CD4-positive, CD25-positive, alpha-beta regulatory T cell (primary cell): Measurements from ENCODE around the gene AKAP1. TPM values are rescaled to one million over a fixed set of nuclear protein-coding genes. Genes with fewer than 3 reads are reported as not detected.

Experiments
- ATAC-seq, 2 donors: fragments of 150-1000 bp; cut with Tn5 transposase; one replicate each; pipeline ENCODE4 v1.10.0; 2021; ENCODE audit warnings: low read depth in 2 of 2, moderate number of reproducible peaks in 2 of 2, moderate library complexity in 1 of 2
- DNase-seq, 3 donors: peaks; one replicate each; pipeline versions ENCODE4 v3.0.0 to v3.0.0-alpha.2; 2012 to 2022; ENCODE audit warnings: mixed read lengths in 1 of 3
- H3K27ac ChIP-seq: one replicate; pipeline ENCODE4 v1.7.0; 2013; ENCODE audit warnings: mild to moderate bottlenecking, low read length; ENCODE audit not compliant: insufficient read depth, poor library complexity, severe bottlenecking
- H3K27me3 ChIP-seq: one replicate; pipeline ENCODE4 v1.7.0; 2013; ENCODE audit warnings: low read length; ENCODE audit not compliant: control insufficient read depth, insufficient read depth
- H3K36me3 ChIP-seq: one replicate; pipeline ENCODE4 v1.7.0; 2013; ENCODE audit warnings: mild to moderate bottlenecking, low read length, moderate library complexity; ENCODE audit not compliant: control insufficient read depth, insufficient read depth
- H3K4me1 ChIP-seq: 2 replicates; pipeline ENCODE4 v1.7.0; 2013; ENCODE audit warnings: mild to moderate bottlenecking, low read length; ENCODE audit not compliant: insufficient read depth, control insufficient read depth, poor library complexity, severe bottlenecking
- H3K4me3 ChIP-seq: one replicate; pipeline ENCODE4 v1.7.0; 2013; ENCODE audit warnings: low read depth, mild to moderate bottlenecking, low read length, moderate library complexity
- H3K9me3 ChIP-seq, 2 experiments: 1 replicate in 1 of 2; 2 replicates in 1 of 2; pipeline ENCODE4 v1.7.0; 2013; ENCODE audit warnings: low read length in 2 of 2, mild to moderate bottlenecking in 1 of 2, moderate library complexity in 1 of 2; ENCODE audit not compliant: control insufficient read depth in 2 of 2
- H3K27ac Mint-ChIP-seq, 3 donors: one replicate each; pipeline ENCODE4 v1.8.0; 2020 to 2022; ENCODE audit warnings: mild to moderate bottlenecking in 3 of 3, mixed read lengths in 3 of 3, moderate library complexity in 2 of 3
- H3K27me3 Mint-ChIP-seq: one replicate; pipeline ENCODE4 v1.8.0; 2022; ENCODE audit warnings: mild to moderate bottlenecking, mixed read lengths
- H3K36me3 Mint-ChIP-seq: one replicate; pipeline ENCODE4 v1.8.0; 2020; ENCODE audit warnings: mixed read lengths
- H3K4me1 Mint-ChIP-seq, 4 donors: one replicate each; pipeline ENCODE4 v1.8.0; 2020 to 2022; ENCODE audit warnings: mixed read lengths in 4 of 4, mild to moderate bottlenecking in 1 of 4
- H3K4me3 Mint-ChIP-seq, 4 donors: one replicate each; pipeline ENCODE4 v1.8.0; 2020 to 2022; ENCODE audit warnings: mild to moderate bottlenecking in 4 of 4, mixed read lengths in 4 of 4, moderate library complexity in 3 of 4
- H3K9me3 Mint-ChIP-seq, 7 donors: one replicate each; pipeline ENCODE4 v1.8.0; 2020 to 2022; ENCODE audit warnings: mixed read lengths in 7 of 7, mild to moderate bottlenecking in 3 of 7, moderate library complexity in 2 of 7
- polyA plus RNA-seq, 4 donors: library from polyadenylated mRNA; unstranded; fragments of 300-500 nt; fragmentation: Illumina TruSeq; gene quantifications; one replicate each; pipeline ENCODE4 v1.2.3, GENCODE V29; 2021
- total RNA-seq: library from RNA; stranded (reverse); gene quantifications from one replicate; pipeline ENCODE4 v1.2.3, GENCODE V29; 2022

The AKAP1 gene
- total and polyA plus RNA-seq, 5 donors from 2014 or later: 9.8 to 27.8 (median 16.6) TPM

GRCh38 chr17:57136355-57136754 is 51.3 kb downstream of the AKAP1 start:
- Histone ChIP-seq H3K4me1 (no peaks in the 10 kb centered on the region), H3K27me3 (no peaks in the 10 kb centered on the region), H3K4me3 (no peak overlapping the region), H3K27ac (no peak overlapping the region), H3K36me3 (no peaks in the 10 kb centered on the region), H3K9me3 (no peaks in the 10 kb centered on the region)
- Mint-ChIP-seq H3K27ac (no peak overlapping the region), H3K9me3 (no peaks in the 10 kb centered on the region), H3K4me3 (no peak overlapping the region), H3K36me3 (no peaks in the 10 kb centered on the region), H3K4me1 (peaks cover 0 to 3% (median 1%) of the 10 kb centered on the region in 4 donors), H3K27me3 (peaks cover 8% of the 10 kb centered on the region)
- ATAC-seq (no peak), DNase-seq (no peak)

- H3K27ac Mint-ChIP-seq: no peak overlapping the region
These were observed 53.2 kb downstream of the AKAP1 start for GRCh38 chr17:57138030-57138911.

DNA sequence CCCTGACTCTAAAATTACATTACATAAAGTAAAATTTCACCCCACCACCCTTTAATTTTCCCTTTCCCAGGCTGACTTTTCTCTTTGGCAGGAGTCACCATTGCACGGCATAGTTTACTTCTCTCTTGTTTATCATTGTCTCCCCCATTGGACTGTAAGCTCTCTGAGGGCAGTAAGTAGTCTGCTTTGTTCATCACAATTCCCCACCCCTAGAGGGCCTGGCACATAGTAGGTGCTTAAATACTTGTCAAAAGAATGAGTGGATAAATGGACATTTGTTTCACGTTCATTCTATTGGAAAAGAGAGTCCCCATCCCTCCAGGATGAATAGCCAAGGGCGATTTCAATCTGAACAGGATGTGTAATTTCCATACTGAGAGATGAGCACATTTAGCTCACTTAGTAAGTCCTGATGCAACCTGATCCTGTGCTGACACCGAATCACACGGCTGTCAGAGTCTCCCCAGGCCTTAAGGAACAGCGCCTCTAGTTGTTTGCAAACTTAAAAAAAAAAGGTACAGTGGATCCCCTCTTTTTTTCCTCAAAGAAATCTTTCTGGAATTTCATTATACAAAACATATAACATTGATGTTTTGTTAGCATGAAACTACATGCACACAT is 54.0 kb downstream of the AKAP1 start:
- Histone ChIP-seq H3K27me3 (peaks cover 3% of the 10 kb centered on the region), H3K27ac (no peak overlapping the region), H3K4me3 (no peak overlapping the region), H3K36me3 (no peaks in the 10 kb centered on the region), H3K9me3 (no peaks in the 10 kb centered on the region), H3K4me1 (no peaks in the 10 kb centered on the region)
- Mint-ChIP-seq H3K36me3 (no peaks in the 10 kb centered on the region), H3K4me1 (peaks cover 0 to 3% (median 1%) of the 10 kb centered on the region in 4 donors), H3K4me3 (no peak overlapping the region), H3K27me3 (peaks cover 9% of the 10 kb centered on the region), H3K9me3 (no peaks in the 10 kb centered on the region), H3K27ac (no peak overlapping the region)
- ATAC-seq (no peak), DNase-seq (no peak)

More at GRCh38 chr17:57138030-57138911, 53.2 kb downstream of the AKAP1 start:
- H3K36me3 ChIP-seq: no peaks in the 10 kb centered on the region
- Mint-ChIP-seq H3K36me3 (no peaks in the 10 kb centered on the region), H3K9me3 (no peaks in the 10 kb centered on the region), H3K4me3 (no peak overlapping the region), H3K27me3 (peaks cover 12% of the 10 kb centered on the region), H3K4me1 (peaks cover 0 to 3% (median 1%) of the 10 kb centered on the region in 4 donors)
- H3K9me3 ChIP-seq: no peaks in the 10 kb centered on the region
- H3K4me1 ChIP-seq: no peaks in the 10 kb centered on the region
- H3K27ac ChIP-seq: no peak overlapping the region
- ATAC-seq (no peak), DNase-seq (no peak)
- no peak overlapping the region for H3K4me3 ChIP-seq
- H3K27me3 ChIP-seq: peaks cover 3% of the 10 kb centered on the region

GRCh38 chr17:57140316-57140715 is 55.3 kb downstream of the AKAP1 start:
- Histone ChIP-seq H3K27me3 (peaks cover 3% of the 10 kb centered on the region), H3K4me3 (no peak overlapping the region), H3K9me3 (no peaks in the 10 kb centered on the region), H3K36me3 (no peaks in the 10 kb centered on the region), H3K4me1 (no peaks in the 10 kb centered on the region), H3K27ac (no peak overlapping the region)
- H3K27ac Mint-ChIP-seq: no peak overlapping the region
- no peak for ATAC-seq
- H3K4me3 Mint-ChIP-seq: no peak overlapping the region
- no peaks in the 10 kb centered on the region for H3K9me3 Mint-ChIP-seq
- peaks cover 0 to 3% (median 1%) of the 10 kb centered on the region in 4 donors for H3K4me1 Mint-ChIP-seq
- no peaks in the 10 kb centered on the region for H3K36me3 Mint-ChIP-seq
- no peak for DNase-seq
- peaks cover 9% of the 10 kb centered on the region for H3K27me3 Mint-ChIP-seq

DNA sequence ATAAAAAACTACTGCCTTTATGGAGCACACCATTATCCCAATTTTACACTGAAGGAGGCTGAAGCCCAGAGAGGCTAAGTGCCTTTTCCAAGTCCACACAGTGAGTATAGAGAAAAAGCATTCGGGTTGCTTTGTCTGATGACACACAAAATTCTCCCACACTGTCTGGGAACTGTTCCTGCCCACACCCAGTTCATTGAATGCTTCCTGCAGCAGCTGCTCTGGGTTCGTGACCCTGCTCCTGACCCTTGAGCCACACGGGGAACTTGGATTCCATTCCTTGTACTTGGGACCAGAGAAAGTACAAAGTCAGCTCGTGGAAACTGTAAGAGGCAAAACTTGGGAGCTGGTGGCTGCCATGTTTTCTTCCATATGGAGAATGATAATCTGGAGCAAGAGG is 57.9 kb downstream of the AKAP1 start:
- no peak overlapping the region for H3K27ac ChIP-seq
- H3K36me3 Mint-ChIP-seq: no peaks in the 10 kb centered on the region
- H3K27ac Mint-ChIP-seq: no peak overlapping the region
- DNase-seq: no peak
- no peak for ATAC-seq
- H3K36me3 ChIP-seq: no peaks in the 10 kb centered on the region
- H3K27me3 Mint-ChIP-seq: peaks cover 5% of the 10 kb centered on the region
- H3K27me3 ChIP-seq: peaks cover 3% of the 10 kb centered on the region
- H3K9me3 ChIP-seq: no peaks in the 10 kb centered on the region
- no peak overlapping the region for H3K4me3 Mint-ChIP-seq
- no peaks in the 10 kb centered on the region for H3K9me3 Mint-ChIP-seq
- no peak overlapping the region for H3K4me3 ChIP-seq
- no peaks in the 10 kb centered on the region for H3K4me1 Mint-ChIP-seq
- H3K4me1 ChIP-seq: no peaks in the 10 kb centered on the region

DNA sequence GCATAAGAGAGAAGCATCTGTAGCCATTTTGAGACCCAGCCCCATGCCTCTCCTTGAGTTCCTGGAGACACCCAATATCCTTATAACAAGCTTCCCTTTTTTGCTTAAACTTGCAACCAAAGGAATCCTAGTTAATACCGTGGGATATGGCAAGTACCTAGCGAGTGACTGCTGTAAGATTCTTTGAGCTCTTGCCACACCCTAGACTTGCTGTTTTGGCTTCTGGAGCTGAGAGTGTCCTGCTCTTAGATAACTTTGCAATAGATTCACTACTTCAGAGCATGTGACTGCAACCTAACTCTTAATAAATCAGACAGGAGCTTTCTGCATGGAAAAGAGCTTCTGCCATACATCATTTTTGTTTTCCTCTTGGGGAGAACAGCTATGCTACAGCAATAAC is 58.3 kb downstream of the AKAP1 start:
- DNase-seq: no peak
- Histone ChIP-seq H3K4me1 (no peaks in the 10 kb centered on the region), H3K27ac (no peak overlapping the region), H3K4me3 (no peak overlapping the region), H3K9me3 (no peaks in the 10 kb centered on the region), H3K27me3 (peaks cover 3% of the 10 kb centered on the region), H3K36me3 (no peaks in the 10 kb centered on the region)
- H3K4me1 Mint-ChIP-seq: no peaks in the 10 kb centered on the region
- peaks cover 6% of the 10 kb centered on the region for H3K27me3 Mint-ChIP-seq
- H3K27ac Mint-ChIP-seq: no peak overlapping the region
- H3K36me3 Mint-ChIP-seq: no peaks in the 10 kb centered on the region
- H3K9me3 Mint-ChIP-seq: no peaks in the 10 kb centered on the region
- no peak for ATAC-seq
- no peak overlapping the region for H3K4me3 Mint-ChIP-seq

GRCh38 chr17:57143919-57144318 is 58.9 kb downstream of the AKAP1 start:
- no peaks in the 10 kb centered on the region for H3K36me3 Mint-ChIP-seq
- H3K27ac ChIP-seq: no peak overlapping the region
- no peak overlapping the region for H3K27ac Mint-ChIP-seq

More at GRCh38 chr17:57143919-57144318, 58.9 kb downstream of the AKAP1 start:
- no peaks in the 10 kb centered on the region for H3K4me1 Mint-ChIP-seq
- Histone ChIP-seq H3K9me3 (no peaks in the 10 kb centered on the region), H3K4me3 (no peak overlapping the region), H3K36me3 (no peaks in the 10 kb centered on the region), H3K27me3 (peaks cover 3% of the 10 kb centered on the region), H3K4me1 (no peaks in the 10 kb centered on the region)
- DNase-seq: no peak
- no peak for ATAC-seq
- peaks cover 11% of the 10 kb centered on the region for H3K27me3 Mint-ChIP-seq
- no peak overlapping the region for H3K4me3 Mint-ChIP-seq
- H3K9me3 Mint-ChIP-seq: no peaks in the 10 kb centered on the region
